Measurements from ENCODE around the gene TTBK1. TPM values are rescaled to one million over a fixed set of nuclear protein-coding genes. Genes with fewer than 3 reads are reported as not detected.

Gene TTBK1
- total RNA-seq, 2 experiments from 2014 or later = 0.12 to 0.14 TPM

DNA sequence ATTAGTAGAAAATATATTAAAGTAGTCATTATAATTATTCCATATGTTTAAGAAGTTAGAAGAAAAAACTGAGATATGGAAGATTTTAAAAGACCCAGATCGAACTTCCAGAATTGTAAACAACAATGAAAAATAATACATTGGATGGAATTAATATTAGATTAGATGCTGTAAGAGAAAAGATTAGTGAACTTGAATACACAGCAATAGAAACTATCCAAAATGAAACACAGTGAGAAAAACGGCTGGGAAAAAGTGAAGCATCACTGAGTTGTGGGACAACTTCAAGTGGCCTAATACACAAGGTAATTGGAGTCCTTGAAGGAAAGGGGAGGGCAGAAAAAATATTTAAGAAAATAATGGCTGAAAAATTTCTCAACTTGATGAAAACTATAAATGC, 4.2 kb upstream of the TTBK1 start:
- peaks cover 17% of the 10 kb centered on the region for H3K27me3 Mint-ChIP-seq
- H3K9me3 Mint-ChIP-seq = peaks cover 5% of the 10 kb centered on the region
- no peaks in the 10 kb centered on the region for H3K4me1 Mint-ChIP-seq
- H3K36me3 Mint-ChIP-seq = peaks cover 4% of the 10 kb centered on the region
- H3K4me3 Mint-ChIP-seq = no peak overlapping the region
- H3K27ac Mint-ChIP-seq = no peak overlapping the region
- no peak for DNase-seq

- no peak overlapping the region for H3K27ac Mint-ChIP-seq
- H3K4me1 Mint-ChIP-seq = no peaks in the 10 kb centered on the region
These were observed 2.3 kb upstream of the TTBK1 start for GRCh38 chr6:43240950-43241349.

DNA sequence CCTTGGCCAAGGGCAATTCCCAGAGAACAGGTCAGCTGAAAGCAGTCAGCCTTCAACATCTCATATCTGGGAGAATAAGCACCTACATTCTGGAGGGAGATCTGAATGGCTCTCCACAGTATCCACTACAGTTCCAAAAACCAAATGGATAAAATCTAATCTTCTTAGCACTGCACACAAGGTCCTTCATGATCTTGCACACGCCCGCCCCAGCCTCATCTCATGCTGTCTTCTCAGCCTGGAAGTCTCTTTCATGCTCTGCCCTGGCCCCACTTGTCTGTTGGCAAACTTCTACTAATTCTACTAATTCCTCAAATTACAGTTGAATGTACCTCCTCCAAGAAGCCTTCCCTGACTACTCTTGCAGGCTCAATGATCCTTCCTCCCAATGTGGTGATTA, 1.8 kb upstream of the TTBK1 start:
- Mint-ChIP-seq H3K36me3 (peaks cover 4% of the 10 kb centered on the region), H3K27me3 (peaks cover 17% of the 10 kb centered on the region), H3K9me3 (peaks cover 5% of the 10 kb centered on the region), H3K27ac (no peak overlapping the region), H3K4me3 (no peak overlapping the region), H3K4me1 (peaks cover 3% of the 10 kb centered on the region)
- no peak for DNase-seq

More at GRCh38 chr6:43240950-43241349, 2.3 kb upstream of the TTBK1 start:
- H3K9me3 Mint-ChIP-seq = peaks cover 5% of the 10 kb centered on the region
- peaks cover 4% of the 10 kb centered on the region for H3K36me3 Mint-ChIP-seq
- peaks cover 17% of the 10 kb centered on the region for H3K27me3 Mint-ChIP-seq
- no peak for DNase-seq
- H3K4me3 Mint-ChIP-seq = no peak overlapping the region

- Mint-ChIP-seq H3K27ac (no peak overlapping the region), H3K4me3 (no peak overlapping the region), H3K4me1 (peaks cover 16% of the 10 kb centered on the region), H3K27me3 (peaks cover 7% of the 10 kb centered on the region), H3K36me3 (peaks cover 4% of the 10 kb centered on the region), H3K9me3 (peaks cover 5% of the 10 kb centered on the region)
- no peak for DNase-seq
These were observed 512 bp downstream of the TTBK1 start for GRCh38 chr6:43243664-43244321.

- peak; percentile 28 for DNase-seq
- Mint-ChIP-seq H3K27me3 (peaks cover 12% of the 10 kb centered on the region), H3K4me1 (peaks cover 26% of the 10 kb centered on the region), H3K4me3 (peak overlapping the region; percentile 78), H3K27ac (peak overlapping the region; percentile 81), H3K36me3 (no peaks in the 10 kb centered on the region), H3K9me3 (no peaks in the 10 kb centered on the region)
These were observed 3.2 kb downstream of the TTBK1 start for GRCh38 chr6:43246301-43247113.

- H3K4me1 Mint-ChIP-seq = peaks cover 29% of the 10 kb centered on the region
- DNase-seq = peak; percentile 89
- H3K9me3 Mint-ChIP-seq = no peaks in the 10 kb centered on the region
- peak overlapping the region; percentile 78 for H3K4me3 Mint-ChIP-seq
- peaks cover 20% of the 10 kb centered on the region for H3K27me3 Mint-ChIP-seq
- H3K27ac Mint-ChIP-seq = peak overlapping the region; percentile 81
- H3K36me3 Mint-ChIP-seq = no peaks in the 10 kb centered on the region
These were observed 4.1 kb downstream of the TTBK1 start for GRCh38 chr6:43247114-43247999.

GRCh38 chr6:43248101-43248500, 4.8 kb downstream of the TTBK1 start:
- peak overlapping the region; percentile 81 for H3K27ac Mint-ChIP-seq
- H3K36me3 Mint-ChIP-seq = no peaks in the 10 kb centered on the region
- H3K4me1 Mint-ChIP-seq = peaks cover 29% of the 10 kb centered on the region
- H3K4me3 Mint-ChIP-seq = no peak overlapping the region
- DNase-seq = no peak
- peaks cover 26% of the 10 kb centered on the region for H3K27me3 Mint-ChIP-seq
- no peaks in the 10 kb centered on the region for H3K9me3 Mint-ChIP-seq

DNA sequence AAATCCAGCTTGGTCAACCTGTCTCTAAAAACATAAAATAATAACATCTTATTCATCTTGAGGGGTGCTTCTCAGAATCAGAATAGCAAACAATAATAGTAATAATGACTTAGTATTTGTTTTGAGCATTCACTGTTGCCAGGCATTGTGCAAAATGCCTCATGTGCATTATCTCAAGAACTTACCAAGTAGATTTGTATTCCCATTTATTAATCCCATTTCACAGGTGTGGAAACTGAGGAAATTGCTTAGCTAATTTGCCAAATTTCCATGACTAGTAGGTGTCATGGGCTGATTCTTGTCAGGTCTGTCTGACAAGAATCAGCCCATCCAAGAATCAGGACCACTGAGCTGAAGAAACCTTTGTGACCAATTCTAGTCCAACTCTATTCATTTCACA, 5.5 kb downstream of the TTBK1 start:
- H3K4me1 Mint-ChIP-seq = peaks cover 29% of the 10 kb centered on the region
- no peaks in the 10 kb centered on the region for H3K36me3 Mint-ChIP-seq
- no peaks in the 10 kb centered on the region for H3K9me3 Mint-ChIP-seq
- peaks cover 28% of the 10 kb centered on the region for H3K27me3 Mint-ChIP-seq
- DNase-seq = no peak
- no peak overlapping the region for H3K27ac Mint-ChIP-seq
- H3K4me3 Mint-ChIP-seq = no peak overlapping the region

- Mint-ChIP-seq H3K27me3 (peaks cover 28% of the 10 kb centered on the region), H3K4me3 (peak overlapping the region; percentile 5), H3K9me3 (no peaks in the 10 kb centered on the region), H3K4me1 (peaks cover 29% of the 10 kb centered on the region), H3K36me3 (no peaks in the 10 kb centered on the region), H3K27ac (no peak overlapping the region)
- no peak for DNase-seq
These were observed 7.7 kb downstream of the TTBK1 start for GRCh38 chr6:43250992-43251373.

DNA sequence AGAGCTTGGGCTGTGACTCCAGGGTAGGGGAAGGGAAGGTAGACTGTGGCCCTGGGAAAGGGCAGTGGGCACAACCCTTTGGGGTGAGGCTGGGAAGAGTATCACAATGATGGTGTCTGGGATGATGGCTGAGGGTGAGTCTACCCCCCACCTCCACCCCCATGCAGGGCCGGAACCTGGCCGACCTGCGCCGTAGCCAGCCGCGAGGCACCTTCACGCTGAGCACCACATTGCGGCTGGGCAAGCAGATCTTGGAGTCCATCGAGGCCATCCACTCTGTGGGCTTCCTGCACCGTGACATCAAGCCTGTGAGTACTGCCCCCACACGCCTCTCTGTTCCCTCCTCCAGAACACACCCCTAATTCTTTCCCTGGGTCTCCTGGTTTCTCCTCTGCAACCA, 10.1 kb downstream of the TTBK1 start:
- Mint-ChIP-seq H3K27me3 (peaks cover 36% of the 10 kb centered on the region), H3K4me3 (no peak overlapping the region), H3K27ac (no peak overlapping the region), H3K36me3 (no peaks in the 10 kb centered on the region), H3K4me1 (peaks cover 20% of the 10 kb centered on the region), H3K9me3 (no peaks in the 10 kb centered on the region)
- no peak for DNase-seq

GRCh38 chr6:43254138-43254817, 11.0 kb downstream of the TTBK1 start:
- no peaks in the 10 kb centered on the region for H3K9me3 Mint-ChIP-seq
- H3K27ac Mint-ChIP-seq = no peak overlapping the region
- no peak overlapping the region for H3K4me3 Mint-ChIP-seq
- peaks cover 20% of the 10 kb centered on the region for H3K4me1 Mint-ChIP-seq
- DNase-seq = no peak
- H3K36me3 Mint-ChIP-seq = no peaks in the 10 kb centered on the region
- peaks cover 36% of the 10 kb centered on the region for H3K27me3 Mint-ChIP-seq

DNA sequence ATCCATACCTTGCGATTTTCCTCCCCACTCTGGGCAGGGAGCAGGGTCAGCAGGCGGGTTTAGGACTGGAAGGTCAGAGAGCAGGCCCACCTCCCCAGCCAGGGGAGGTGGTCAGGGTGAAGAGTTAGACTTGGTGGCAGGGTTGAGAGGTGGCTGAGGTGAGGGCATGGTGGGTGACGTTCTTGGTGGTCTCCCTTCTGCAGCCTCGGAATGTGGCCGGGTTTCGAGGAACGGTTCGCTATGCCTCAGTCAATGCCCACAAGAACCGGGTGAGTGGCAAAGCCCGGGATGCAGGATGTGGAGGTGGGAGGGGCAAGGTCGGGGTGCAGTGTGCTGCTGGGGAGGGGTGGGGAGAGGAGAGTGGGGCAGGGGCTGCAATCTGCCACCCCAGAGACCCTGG, 11.6 kb downstream of the TTBK1 start:
- Mint-ChIP-seq H3K4me3 (no peak overlapping the region), H3K9me3 (no peaks in the 10 kb centered on the region), H3K36me3 (no peaks in the 10 kb centered on the region), H3K27me3 (peaks cover 36% of the 10 kb centered on the region), H3K27ac (peak overlapping the region; percentile 21), H3K4me1 (peaks cover 20% of the 10 kb centered on the region)
- DNase-seq = no peak

GRCh38 chr6:43255408-43256054, 12.2 kb downstream of the TTBK1 start:
- Mint-ChIP-seq H3K9me3 (no peaks in the 10 kb centered on the region), H3K27ac (no peak overlapping the region), H3K27me3 (peaks cover 34% of the 10 kb centered on the region), H3K4me1 (peaks cover 20% of the 10 kb centered on the region), H3K36me3 (no peaks in the 10 kb centered on the region), H3K4me3 (no peak overlapping the region)
- no peak for DNase-seq

DNA sequence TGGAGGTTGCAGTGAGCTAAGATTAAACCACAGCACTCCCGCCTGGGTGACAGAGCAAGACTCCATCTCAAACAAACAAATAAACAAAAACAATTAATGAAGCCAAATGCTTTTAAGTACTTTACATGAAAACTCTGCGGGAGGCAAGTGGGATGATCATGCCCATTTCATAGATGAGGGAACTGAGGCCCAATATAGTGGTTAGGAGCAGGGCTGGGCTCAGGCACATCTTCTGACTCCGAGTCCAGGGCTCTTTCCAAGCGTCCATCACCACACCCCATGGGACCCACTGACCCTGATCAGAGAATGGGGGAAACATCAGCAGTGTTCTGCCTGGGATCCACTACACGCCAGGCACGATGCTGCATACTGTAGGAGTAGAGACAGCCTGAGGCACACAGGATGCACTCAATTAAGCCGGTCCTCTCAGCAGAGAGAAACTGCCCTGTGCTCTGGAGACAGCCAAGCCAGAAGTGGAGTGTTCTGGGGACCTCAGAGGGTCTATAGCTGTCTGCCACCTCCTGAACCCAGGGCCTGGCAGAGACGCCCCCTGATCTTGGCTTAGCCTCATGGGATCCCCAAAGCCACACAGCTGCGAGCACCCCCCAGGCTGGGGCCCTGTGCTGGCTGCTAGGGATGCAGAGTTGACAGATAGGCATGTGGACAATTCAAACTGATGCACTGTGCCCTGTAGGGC, 13.5 kb downstream of the TTBK1 start:
- no peak for DNase-seq
- Mint-ChIP-seq H3K4me3 (no peak overlapping the region), H3K9me3 (no peaks in the 10 kb centered on the region), H3K27ac (no peak overlapping the region), H3K36me3 (no peaks in the 10 kb centered on the region), H3K4me1 (peaks cover 8% of the 10 kb centered on the region), H3K27me3 (peaks cover 21% of the 10 kb centered on the region)

Data from activated naive CD8-positive, alpha-beta T cell treated with anti-CD3 and anti-CD28 coated beads for 36 hours (primary cell).